ENCODE data around the gene NAALAD2.
"Not testable (repeated sequence)": the region's sequence is repeated elsewhere in the genome, so short reads cannot be mapped to it uniquely, and the experiment has no call there.

GRCh38 chr11:90095230-90095924 is 39.1 kb upstream of the NAALAD2 start:
- TF ChIP-seq ZNF114 (CRISPR knock-in tag; IDR thresholded peaks at IDR 0.05); CTCF (conservative IDR thresholded peaks at IDR 0.05; ENCODE audit: low read depth in 2 of 2); EZH2 (IDR thresholded peaks at IDR 0.05; ENCODE audit: low read depth, unreplicated experiment); EZH2phosphoT487 (IDR thresholded peaks at IDR 0.05; ENCODE audit: unreplicated experiment); REST (IDR thresholded peaks at IDR 0.05; ENCODE audit: unreplicated experiment); STAT1 (IDR thresholded peaks at IDR 0.05; ENCODE audit: unreplicated experiment); CREB1 (CRISPR knock-in tag; IDR thresholded peaks at IDR 0.05; ENCODE audit: low read depth); POLR2AphosphoS5 (IDR thresholded peaks at IDR 0.05; ENCODE audit: low read depth); NANOG (IDR thresholded peaks at IDR 0.05; ENCODE audit: borderline replicate concordance): not testable (repeated sequence)
